Measurements from ENCODE around the gene ALG10B.

DNA sequence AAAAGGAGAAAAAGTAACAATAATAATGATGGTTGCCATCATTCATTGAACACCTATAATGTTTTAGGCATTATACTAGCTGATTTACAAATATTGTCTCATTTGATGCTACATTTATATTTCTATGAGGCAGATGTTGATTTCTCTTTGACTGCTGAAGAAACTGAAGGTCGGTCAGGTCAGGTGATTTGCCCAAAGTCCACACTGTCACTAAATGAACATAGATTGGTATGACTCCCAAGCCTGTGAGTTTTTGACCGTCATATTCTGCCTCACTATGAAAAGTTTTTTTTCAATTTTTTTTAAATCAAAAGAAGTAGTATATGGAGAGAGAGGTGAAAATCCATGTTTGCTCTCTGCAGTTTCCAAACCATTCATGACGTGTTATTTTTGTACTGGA lies 10.8 kb downstream of the ALG10B start:
- TF ChIP-seq BRF1 (IDR thresholded peaks at IDR 0.05; ENCODE audit: borderline replicate concordance, extremely low read depth, insufficient read length) (no peak), POLR2A (conservative IDR thresholded peaks at IDR 0.05) (no peak), SP1 (CRISPR knock-in tag; IDR thresholded peaks at IDR 0.05) (no peak), ZNF354B (CRISPR knock-in tag; IDR thresholded peaks at IDR 0.05) (no peak), RUNX1 (IDR thresholded peaks at IDR 0.05; ENCODE audit: low read depth) (no peak), KLF16 (IDR thresholded peaks at IDR 0.05) (no peak)
- TF ChIP-seq, protein P1, sequence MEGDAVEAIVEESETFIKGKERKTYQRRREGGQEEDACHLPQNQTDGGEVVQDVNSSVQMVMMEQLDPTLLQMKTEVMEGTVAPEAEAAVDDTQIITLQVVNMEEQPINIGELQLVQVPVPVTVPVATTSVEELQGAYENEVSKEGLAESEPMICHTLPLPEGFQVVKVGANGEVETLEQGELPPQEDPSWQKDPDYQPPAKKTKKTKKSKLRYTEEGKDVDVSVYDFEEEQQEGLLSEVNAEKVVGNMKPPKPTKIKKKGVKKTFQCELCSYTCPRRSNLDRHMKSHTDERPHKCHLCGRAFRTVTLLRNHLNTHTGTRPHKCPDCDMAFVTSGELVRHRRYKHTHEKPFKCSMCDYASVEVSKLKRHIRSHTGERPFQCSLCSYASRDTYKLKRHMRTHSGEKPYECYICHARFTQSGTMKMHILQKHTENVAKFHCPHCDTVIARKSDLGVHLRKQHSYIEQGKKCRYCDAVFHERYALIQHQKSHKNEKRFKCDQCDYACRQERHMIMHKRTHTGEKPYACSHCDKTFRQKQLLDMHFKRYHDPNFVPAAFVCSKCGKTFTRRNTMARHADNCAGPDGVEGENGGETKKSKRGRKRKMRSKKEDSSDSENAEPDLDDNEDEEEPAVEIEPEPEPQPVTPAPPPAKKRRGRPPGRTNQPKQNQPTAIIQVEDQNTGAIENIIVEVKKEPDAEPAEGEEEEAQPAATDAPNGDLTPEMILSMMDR (IDR thresholded peaks at IDR 0.05 in 2 of 3, conservative IDR thresholded peaks at IDR 0.05 in 1 of 3; ENCODE audit: insufficient read depth in 2 of 3, low read depth in 1 of 3, low read length in 3 of 3), result no peak
- TF ChIP-seq, protein P2, sequence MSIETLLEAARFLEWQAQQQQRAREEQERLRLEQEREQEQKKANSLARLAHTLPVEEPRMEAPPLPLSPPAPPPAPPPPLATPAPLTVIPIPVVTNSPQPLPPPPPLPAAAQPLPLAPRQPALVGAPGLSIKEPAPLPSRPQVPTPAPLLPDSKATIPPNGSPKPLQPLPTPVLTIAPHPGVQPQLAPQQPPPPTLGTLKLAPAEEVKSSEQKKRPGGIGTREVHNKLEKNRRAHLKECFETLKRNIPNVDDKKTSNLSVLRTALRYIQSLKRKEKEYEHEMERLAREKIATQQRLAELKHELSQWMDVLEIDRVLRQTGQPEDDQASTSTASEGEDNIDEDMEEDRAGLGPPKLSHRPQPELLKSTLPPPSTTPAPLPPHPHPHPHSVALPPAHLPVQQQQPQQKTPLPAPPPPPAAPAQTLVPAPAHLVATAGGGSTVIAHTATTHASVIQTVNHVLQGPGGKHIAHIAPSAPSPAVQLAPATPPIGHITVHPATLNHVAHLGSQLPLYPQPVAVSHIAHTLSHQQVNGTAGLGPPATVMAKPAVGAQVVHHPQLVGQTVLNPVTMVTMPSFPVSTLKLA (conservative IDR thresholded peaks at IDR 0.05), result no peak
- TF ChIP-seq, protein P3, sequence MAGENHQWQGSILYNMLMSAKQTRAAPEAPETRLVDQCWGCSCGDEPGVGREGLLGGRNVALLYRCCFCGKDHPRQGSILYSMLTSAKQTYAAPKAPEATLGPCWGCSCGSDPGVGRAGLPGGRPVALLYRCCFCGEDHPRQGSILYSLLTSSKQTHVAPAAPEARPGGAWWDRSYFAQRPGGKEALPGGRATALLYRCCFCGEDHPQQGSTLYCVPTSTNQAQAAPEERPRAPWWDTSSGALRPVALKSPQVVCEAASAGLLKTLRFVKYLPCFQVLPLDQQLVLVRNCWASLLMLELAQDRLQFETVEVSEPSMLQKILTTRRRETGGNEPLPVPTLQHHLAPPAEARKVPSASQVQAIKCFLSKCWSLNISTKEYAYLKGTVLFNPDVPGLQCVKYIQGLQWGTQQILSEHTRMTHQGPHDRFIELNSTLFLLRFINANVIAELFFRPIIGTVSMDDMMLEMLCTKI (IDR thresholded peaks at IDR 0.05; ENCODE audit: partially characterized antibody), result no peak

All from K562 (cell line).